B cell (primary cell): ENCODE measurements around the gene LRAT.

Experiments
- CTCF ChIP-seq: fragments of 200-600 bp; IDR thresholded peaks from one replicate; pipeline ENCODE4 v1.8.0; 2022; ENCODE audit warnings: antibody characterized with exemption, mild to moderate bottlenecking
- EZH2 ChIP-seq: IDR thresholded peaks from 2 replicates; pipeline ENCODE4 v1.6.1; 2012; ENCODE audit warnings: borderline replicate concordance, low read depth, mild to moderate bottlenecking, moderate library complexity, low read length; ENCODE audit not compliant: insufficient read depth, poor library complexity, severe bottlenecking

- TF ChIP-seq CTCF (no peak), EZH2 (no peak)
Observed at GRCh38 chr4:154731756-154732155, 12.0 kb upstream of the LRAT start.
